DND-41 (cell line): ENCODE data around the gene MICU1.
"Not testable (repeated sequence)": the region's sequence is repeated elsewhere in the genome, so short reads cannot be mapped to it uniquely, and the experiment has no call there.

Experiments
- CTCF ChIP-seq: IDR thresholded peaks from 2 replicates; pipeline ENCODE4 v1.5.1; 2012; ENCODE audit warnings: borderline replicate concordance, low read length, moderate library complexity, mild to moderate bottlenecking; ENCODE audit not compliant: poor library complexity, severe bottlenecking; ENCODE audit errors: extremely low read depth
- EZH2 ChIP-seq: IDR thresholded peaks from 3 replicates; pipeline ENCODE4 v1.6.1; 2012; ENCODE audit warnings: borderline replicate concordance, low read depth, mild to moderate bottlenecking, moderate library complexity, low read length, inconsistent platforms; ENCODE audit not compliant: severe bottlenecking

- TF ChIP-seq CTCF, EZH2: not testable (repeated sequence)
Measured at GRCh38 chr10:72646971-72647370, 21.1 kb upstream of the MICU1 start.
